Measurements from ENCODE around the gene PTPRN2.
"Not testable (repeated sequence)": the region's sequence is repeated elsewhere in the genome, so short reads cannot be mapped to it uniquely, and the experiment has no call there.

The PTPRN2 gene

GRCh38 chr7:157493017-157493416, 1094.6 kb downstream of the PTPRN2 start:
- no peak for DNase-seq (ENCODE audit: low read depth)

GRCh38 chr7:157490465-157490912, 1097.1 kb downstream of the PTPRN2 start:
- peak; percentile 34 for DNase-seq (ENCODE audit: low read depth)

- DNase-seq (ENCODE audit: low read depth): not testable (repeated sequence)
Measured at GRCh38 chr7:157489870-157490269, 1097.8 kb downstream of the PTPRN2 start.

Measured in CMK (cell line).